Testis (tissue), 2 donors: Measurements from ENCODE around the gene FOSL1.

Experiments
- CTCF ChIP-seq, 3 experiments: fragments of 450-650 bp in 2 of 3; fragments of 200-600 bp in 1 of 3; sonication (generic) in 1 of 3; IDR thresholded peaks; one replicate each; pipeline ENCODE4 v1.5.1; 2016 to 2019; ENCODE audit warnings: antibody characterized with exemption in 3 of 3, mild to moderate bottlenecking in 2 of 3, moderate library complexity in 1 of 3
- POLR2A ChIP-seq: fragments of 450-650 bp; IDR thresholded peaks from one replicate; pipeline ENCODE4 v1.6.1; 2017; ENCODE audit warnings: antibody characterized with exemption, mild to moderate bottlenecking, moderate library complexity

GRCh38 chr11:65919573-65920371 lies 19.6 kb upstream of the FOSL1 start:
- TF ChIP-seq CTCF (IDR thresholded peaks at IDR 0.05), result no peak
- TF ChIP-seq POLR2A, result no peak
